Measurements from ENCODE around the gene WIPF1. TPM values are rescaled to one million over a fixed set of nuclear protein-coding genes. Genes with fewer than 3 reads are reported as not detected.

Gene WIPF1
- total RNA-seq, 1 donor from 2014 or later = 19.3 TPM

DNA sequence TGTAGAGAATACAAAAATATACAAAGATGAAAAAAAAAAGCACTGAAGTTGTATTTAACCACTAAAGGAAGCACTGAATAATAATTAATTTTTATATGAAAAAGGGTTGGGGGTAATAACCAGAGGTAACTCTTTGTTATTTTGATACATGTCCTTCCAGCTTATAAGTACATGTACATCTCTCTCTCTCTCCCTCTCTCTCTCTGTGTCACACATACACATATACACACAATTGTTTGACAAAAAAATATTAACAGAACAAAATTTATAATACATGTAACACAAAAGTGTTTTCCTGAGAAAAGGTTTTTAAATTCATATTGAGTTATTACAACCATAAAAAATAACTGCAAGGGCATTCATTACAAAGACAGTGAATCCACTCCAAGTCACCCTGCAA is 4.6 kb downstream of the WIPF1 start:
- Mint-ChIP-seq H3K27ac (ENCODE audit: unreplicated experiment) (peak overlapping the region; percentile 97), H3K36me3 (ENCODE audit: low read depth, unreplicated experiment) (no peaks in the 10 kb centered on the region), H3K4me3 (ENCODE audit: unreplicated experiment) (no peak overlapping the region), H3K4me1 (ENCODE audit: low read depth, unreplicated experiment) (peaks cover 41% of the 10 kb centered on the region), H3K27me3 (ENCODE audit: low read depth, unreplicated experiment) (no peaks in the 10 kb centered on the region), H3K9me3 (ENCODE audit: unreplicated experiment) (no peaks in the 10 kb centered on the region)
- Histone ChIP-seq H3K4me1 (ENCODE audit: insufficient read depth, low read length) (peaks cover 21% of the 10 kb centered on the region), H3K4me3 (ENCODE audit: insufficient read depth, low read depth, low read length) (no peak overlapping the region), H3K4me2 (ENCODE audit: low read length) (peak overlapping the region; percentile 82), H4K20me1 (ENCODE audit: insufficient read depth, low read length) (no peaks in the 10 kb centered on the region), H3K9ac (ENCODE audit: low read length) (no peak overlapping the region), H2AFZ (ENCODE audit: low read depth, low read length) (no peak overlapping the region), H3K79me2 (ENCODE audit: insufficient read depth, low read length) (no peaks in the 10 kb centered on the region), H3K27me3 (ENCODE audit: insufficient read depth, low read length) (no peaks in the 10 kb centered on the region), H3K27ac (ENCODE audit: low read depth, low read length) (peak overlapping the region; percentile 10), H3K9me3 (ENCODE audit: insufficient read depth, low read depth, low read length) (no peaks in the 10 kb centered on the region), H3K36me3 (ENCODE audit: insufficient read depth, low read length) (no peaks in the 10 kb centered on the region)
- FAIRE-seq (no peak), DNase-seq (ENCODE audit: low read depth) (no peak)
- TF ChIP-seq, protein P1, sequence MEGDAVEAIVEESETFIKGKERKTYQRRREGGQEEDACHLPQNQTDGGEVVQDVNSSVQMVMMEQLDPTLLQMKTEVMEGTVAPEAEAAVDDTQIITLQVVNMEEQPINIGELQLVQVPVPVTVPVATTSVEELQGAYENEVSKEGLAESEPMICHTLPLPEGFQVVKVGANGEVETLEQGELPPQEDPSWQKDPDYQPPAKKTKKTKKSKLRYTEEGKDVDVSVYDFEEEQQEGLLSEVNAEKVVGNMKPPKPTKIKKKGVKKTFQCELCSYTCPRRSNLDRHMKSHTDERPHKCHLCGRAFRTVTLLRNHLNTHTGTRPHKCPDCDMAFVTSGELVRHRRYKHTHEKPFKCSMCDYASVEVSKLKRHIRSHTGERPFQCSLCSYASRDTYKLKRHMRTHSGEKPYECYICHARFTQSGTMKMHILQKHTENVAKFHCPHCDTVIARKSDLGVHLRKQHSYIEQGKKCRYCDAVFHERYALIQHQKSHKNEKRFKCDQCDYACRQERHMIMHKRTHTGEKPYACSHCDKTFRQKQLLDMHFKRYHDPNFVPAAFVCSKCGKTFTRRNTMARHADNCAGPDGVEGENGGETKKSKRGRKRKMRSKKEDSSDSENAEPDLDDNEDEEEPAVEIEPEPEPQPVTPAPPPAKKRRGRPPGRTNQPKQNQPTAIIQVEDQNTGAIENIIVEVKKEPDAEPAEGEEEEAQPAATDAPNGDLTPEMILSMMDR (IDR thresholded peaks at IDR 0.05; ENCODE audit: insufficient read depth, low read depth, low read length) = no peak
- TF ChIP-seq EZH2 (IDR thresholded peaks at IDR 0.05; ENCODE audit: insufficient read depth, low read length) = no peak

DNA sequence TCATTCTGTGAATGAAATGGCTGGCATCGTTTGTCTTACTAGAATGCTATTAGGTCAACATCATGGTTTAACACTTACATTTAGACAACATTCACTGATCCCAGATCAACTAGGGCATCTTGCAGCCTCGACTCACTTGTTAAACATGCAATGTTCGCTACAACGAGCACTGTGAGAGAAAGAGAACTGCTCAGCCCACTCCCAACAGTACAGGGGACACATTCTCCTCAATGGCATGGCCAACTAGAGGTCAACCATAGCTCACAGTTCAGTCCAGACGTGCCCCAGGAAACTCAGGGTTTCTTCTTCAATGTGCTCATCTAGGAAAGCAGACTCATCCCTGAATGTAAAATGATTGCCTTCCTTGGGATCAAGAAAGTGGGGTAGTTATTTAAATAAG is 5.9 kb downstream of the WIPF1 start:
- H3K9me3 Mint-ChIP-seq (ENCODE audit: unreplicated experiment) = no peaks in the 10 kb centered on the region
- Histone ChIP-seq H3K4me3 (ENCODE audit: insufficient read depth, low read depth, low read length) (no peak overlapping the region), H3K79me2 (ENCODE audit: insufficient read depth, low read length) (no peaks in the 10 kb centered on the region), H3K4me1 (ENCODE audit: insufficient read depth, low read length) (peaks cover 9% of the 10 kb centered on the region), H3K9me3 (ENCODE audit: insufficient read depth, low read depth, low read length) (no peaks in the 10 kb centered on the region), H3K27ac (ENCODE audit: low read depth, low read length) (no peak overlapping the region), H3K9ac (ENCODE audit: low read length) (no peak overlapping the region), H3K36me3 (ENCODE audit: insufficient read depth, low read length) (no peaks in the 10 kb centered on the region), H3K4me2 (ENCODE audit: low read length) (no peak overlapping the region), H2AFZ (ENCODE audit: low read depth, low read length) (no peak overlapping the region), H4K20me1 (ENCODE audit: insufficient read depth, low read length) (no peaks in the 10 kb centered on the region), H3K27me3 (ENCODE audit: insufficient read depth, low read length) (no peaks in the 10 kb centered on the region)
- no peak overlapping the region for H3K4me3 Mint-ChIP-seq (ENCODE audit: unreplicated experiment)
- FAIRE-seq (no peak), DNase-seq (ENCODE audit: low read depth) (peak; percentile 22)
- no peaks in the 10 kb centered on the region for H3K27me3 Mint-ChIP-seq (ENCODE audit: low read depth, unreplicated experiment)
- peaks cover 33% of the 10 kb centered on the region for H3K4me1 Mint-ChIP-seq (ENCODE audit: low read depth, unreplicated experiment)
- no peaks in the 10 kb centered on the region for H3K36me3 Mint-ChIP-seq (ENCODE audit: low read depth, unreplicated experiment)
- peak overlapping the region; percentile 8 for H3K27ac Mint-ChIP-seq (ENCODE audit: unreplicated experiment)
- no peak for TF ChIP-seq EZH2 (IDR thresholded peaks at IDR 0.05; ENCODE audit: insufficient read depth, low read length)
- TF ChIP-seq, protein P1 (IDR thresholded peaks at IDR 0.05; ENCODE audit: insufficient read depth, low read depth, low read length) = no peak

DNA sequence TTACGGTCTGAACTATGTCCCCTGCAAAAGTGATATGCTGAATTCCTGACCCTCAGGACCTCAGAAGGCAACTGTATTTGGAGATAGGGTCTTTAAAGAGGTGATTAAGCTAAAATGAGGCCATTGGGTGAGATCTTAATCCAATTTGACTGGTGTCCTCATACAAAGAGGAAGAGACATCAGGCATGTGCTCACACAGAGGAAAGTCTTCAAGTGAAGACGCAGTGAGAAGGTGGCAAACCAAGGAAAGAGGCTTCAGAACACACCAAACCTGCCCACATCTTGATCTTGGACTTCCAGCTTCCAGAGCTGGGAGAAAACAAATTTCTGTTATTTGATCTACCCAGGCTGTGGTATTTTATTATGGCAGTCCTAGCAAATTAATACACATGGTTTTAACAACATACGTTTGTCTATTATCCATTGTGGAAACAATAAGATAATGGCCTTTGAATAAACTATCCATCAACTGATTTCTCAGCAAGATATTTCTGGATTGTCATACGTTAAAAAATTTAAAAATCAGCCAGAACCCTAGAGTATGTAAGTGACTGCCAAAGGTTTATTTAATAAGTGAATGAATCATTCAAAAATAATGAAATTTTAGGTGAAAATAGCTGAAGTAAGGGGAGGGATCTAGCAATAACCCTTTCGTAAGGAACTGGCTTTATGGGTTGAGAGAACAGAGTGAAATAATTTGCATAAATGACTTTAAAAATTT is 6.5 kb downstream of the WIPF1 start:
- DNase-seq (ENCODE audit: low read depth) = peak; percentile 71
- Mint-ChIP-seq H3K27ac (ENCODE audit: unreplicated experiment) (peak overlapping the region; percentile 8), H3K27me3 (ENCODE audit: low read depth, unreplicated experiment) (no peaks in the 10 kb centered on the region), H3K4me1 (ENCODE audit: low read depth, unreplicated experiment) (peaks cover 32% of the 10 kb centered on the region), H3K9me3 (ENCODE audit: unreplicated experiment) (no peaks in the 10 kb centered on the region), H3K36me3 (ENCODE audit: low read depth, unreplicated experiment) (no peaks in the 10 kb centered on the region), H3K4me3 (ENCODE audit: unreplicated experiment) (no peak overlapping the region)
- no peak for FAIRE-seq
- Histone ChIP-seq H3K4me2 (ENCODE audit: low read length) (no peak overlapping the region), H3K9ac (ENCODE audit: low read length) (no peak overlapping the region), H3K27me3 (ENCODE audit: insufficient read depth, low read length) (no peaks in the 10 kb centered on the region), H4K20me1 (ENCODE audit: insufficient read depth, low read length) (no peaks in the 10 kb centered on the region), H2AFZ (ENCODE audit: low read depth, low read length) (no peak overlapping the region), H3K36me3 (ENCODE audit: insufficient read depth, low read length) (no peaks in the 10 kb centered on the region), H3K79me2 (ENCODE audit: insufficient read depth, low read length) (no peaks in the 10 kb centered on the region), H3K4me1 (ENCODE audit: insufficient read depth, low read length) (peaks cover 9% of the 10 kb centered on the region), H3K4me3 (ENCODE audit: insufficient read depth, low read depth, low read length) (no peak overlapping the region), H3K27ac (ENCODE audit: low read depth, low read length) (no peak overlapping the region), H3K9me3 (ENCODE audit: insufficient read depth, low read depth, low read length) (no peaks in the 10 kb centered on the region)
- no peak for TF ChIP-seq EZH2 (IDR thresholded peaks at IDR 0.05; ENCODE audit: insufficient read depth, low read length)
- TF ChIP-seq, protein P1 (IDR thresholded peaks at IDR 0.05; ENCODE audit: insufficient read depth, low read depth, low read length) = no peak

All from astrocyte (in vitro differentiated cells and primary cell).